ENCODE data around the gene IQGAP2.

The IQGAP2 gene

GRCh38 chr5:76617229-76617628, 214.1 kb downstream of the IQGAP2 start:
- no peak for DNase-seq

- DNase-seq = no peak
These were observed 214.6 kb downstream of the IQGAP2 start for GRCh38 chr5:76617675-76618074.

GRCh38 chr5:76620166-76620565, 217.1 kb downstream of the IQGAP2 start:
- DNase-seq = no peak

GRCh38 chr5:76622076-76622475, 219.0 kb downstream of the IQGAP2 start:
- DNase-seq = no peak

- no peak for DNase-seq
These were observed 220.0 kb downstream of the IQGAP2 start, which contains the start of gene F2RL2 for GRCh38 chr5:76622973-76623596. Gene F2RL2, minus strand, starts transcription at chr5:76623403. Its CDS starts 173 bp downstream, at chr5:76623230.

- DNase-seq = no peak
These were observed 222.2 kb downstream of the IQGAP2 start for GRCh38 chr5:76625087-76625815.

GRCh38 chr5:76626738-76627137, 223.7 kb downstream of the IQGAP2 start:
- DNase-seq = peak; percentile 82 to 85

GRCh38 chr5:76634661-76635060, 231.6 kb downstream of the IQGAP2 start:
- no peak for DNase-seq

- DNase-seq = no peak
These were observed 234.4 kb downstream of the IQGAP2 start for GRCh38 chr5:76637490-76637889.

- DNase-seq = no peak
These were observed 235.4 kb downstream of the IQGAP2 start for GRCh38 chr5:76638479-76638878.

- DNase-seq = peak; percentile 78 to 84
These were observed 238.5 kb downstream of the IQGAP2 start for GRCh38 chr5:76641514-76642120.

- no peak for DNase-seq
These were observed 239.4 kb downstream of the IQGAP2 start for GRCh38 chr5:76642390-76643040.

GRCh38 chr5:76643371-76643770, 240.3 kb downstream of the IQGAP2 start:
- DNase-seq = no peak

GRCh38 chr5:76649140-76649539, 246.1 kb downstream of the IQGAP2 start:
- no peak for DNase-seq

GRCh38 chr5:76652809-76653414, 249.8 kb downstream of the IQGAP2 start:
- DNase-seq = no peak

- DNase-seq = no peak
These were observed 254.0 kb downstream of the IQGAP2 start for GRCh38 chr5:76657091-76657490.

GRCh38 chr5:76657683-76658311, 254.7 kb downstream of the IQGAP2 start:
- no peak for DNase-seq

- DNase-seq = no peak
These were observed 257.3 kb downstream of the IQGAP2 start for GRCh38 chr5:76660360-76660759.

- DNase-seq = no peak
These were observed 259.4 kb downstream of the IQGAP2 start for GRCh38 chr5:76662521-76662920.

- no peak for DNase-seq
These were observed 260.5 kb downstream of the IQGAP2 start for GRCh38 chr5:76663573-76663972.

- DNase-seq = no peak
These were observed 261.0 kb downstream of the IQGAP2 start for GRCh38 chr5:76664079-76664478.

GRCh38 chr5:76667495-76667894, 264.4 kb downstream of the IQGAP2 start:
- DNase-seq = no peak

- no peak for DNase-seq
These were observed 266.2 kb downstream of the IQGAP2 start for GRCh38 chr5:76669245-76669644.

Measured in Kasumi-1 (cell line).